ENCODE results near the gene BHLHE23.

BHLHE23 gene

GRCh38 chr20:62969939-62970306, 36.8 kb downstream of the BHLHE23 start:
- Histone ChIP-seq H3K9ac (ENCODE audit: low read length) (no peak overlapping the region), H3K4me1 (ENCODE audit: low read length) (no peaks in the 10 kb centered on the region), H3K27ac (ENCODE audit: low read length) (no peak overlapping the region), H3K4me2 (ENCODE audit: low read depth, low read length) (no peak overlapping the region), H3K9me3 (replicated peaks; ENCODE audit: insufficient read depth, low read length) (no peaks in the 10 kb centered on the region), H2AFZ (ENCODE audit: low read length) (no peak overlapping the region), H3K36me3 (replicated peaks; ENCODE audit: insufficient read depth, low read length) (no peaks in the 10 kb centered on the region), H4K20me1 (ENCODE audit: insufficient read depth, low read length) (no peaks in the 10 kb centered on the region), H3K4me3 (ENCODE audit: low read length) (no peak overlapping the region), H3K9me2 (replicated peaks; ENCODE audit: insufficient read depth, low read length) (no peaks in the 10 kb centered on the region), H3K27me3 (replicated peaks; ENCODE audit: insufficient read depth, low read length) (peaks cover 84% of the 10 kb centered on the region), H3F3A (ENCODE audit: insufficient read depth, low read length) (no peaks in the 10 kb centered on the region), H3K79me2 (ENCODE audit: low read length) (no peaks in the 10 kb centered on the region)
- TF ChIP-seq EZH2 (optimal IDR thresholded peaks at IDR 0.05; ENCODE audit: low read depth, low read length) (no peak), EZH2phosphoT487 (IDR thresholded peaks at IDR 0.05; ENCODE audit: low read length) (no peak), CTCF (IDR thresholded peaks at IDR 0.05; ENCODE audit: low read length) (no peak)
- DNase-seq: no peak

- peaks cover 84% of the 10 kb centered on the region for H3K27me3 ChIP-seq (replicated peaks; ENCODE audit: insufficient read depth, low read length)
- H3K36me3 ChIP-seq (replicated peaks; ENCODE audit: insufficient read depth, low read length): no peaks in the 10 kb centered on the region
- H4K20me1 ChIP-seq (ENCODE audit: insufficient read depth, low read length): no peaks in the 10 kb centered on the region
Measured at GRCh38 chr20:62969179-62969760, 37.5 kb downstream of the BHLHE23 start.

GRCh38 chr20:62968378-62969178, 38.2 kb downstream of the BHLHE23 start:
- H3K27ac ChIP-seq (ENCODE audit: low read length): no peak overlapping the region
- DNase-seq: no peak
- H3K4me2 ChIP-seq (ENCODE audit: low read depth, low read length): no peak overlapping the region
- H3K79me2 ChIP-seq (ENCODE audit: low read length): no peaks in the 10 kb centered on the region
- no peak overlapping the region for H3K9ac ChIP-seq (ENCODE audit: low read length)
- H3K9me2 ChIP-seq (replicated peaks; ENCODE audit: insufficient read depth, low read length): no peaks in the 10 kb centered on the region
- H3K9me3 ChIP-seq (replicated peaks; ENCODE audit: insufficient read depth, low read length): no peaks in the 10 kb centered on the region
- H2AFZ ChIP-seq (ENCODE audit: low read length): no peak overlapping the region
- no peak for TF ChIP-seq EZH2 (optimal IDR thresholded peaks at IDR 0.05; ENCODE audit: low read depth, low read length)
- no peak for TF ChIP-seq CTCF (IDR thresholded peaks at IDR 0.05; ENCODE audit: low read length)
- no peak for TF ChIP-seq EZH2phosphoT487 (IDR thresholded peaks at IDR 0.05; ENCODE audit: low read length)
- no peaks in the 10 kb centered on the region for H3K4me1 ChIP-seq (ENCODE audit: low read length)
- H3K4me3 ChIP-seq (ENCODE audit: low read length): no peak overlapping the region
- H4K20me1 ChIP-seq (ENCODE audit: insufficient read depth, low read length): no peaks in the 10 kb centered on the region
- no peaks in the 10 kb centered on the region for H3K36me3 ChIP-seq (replicated peaks; ENCODE audit: insufficient read depth, low read length)
- H3K27me3 ChIP-seq (replicated peaks; ENCODE audit: insufficient read depth, low read length): peaks cover 84% of the 10 kb centered on the region
- H3F3A ChIP-seq (ENCODE audit: insufficient read depth, low read length): no peaks in the 10 kb centered on the region

More at GRCh38 chr20:62969179-62969760, 37.5 kb downstream of the BHLHE23 start:
- Histone ChIP-seq H3K9ac (ENCODE audit: low read length) (no peak overlapping the region), H3F3A (ENCODE audit: insufficient read depth, low read length) (no peaks in the 10 kb centered on the region), H3K4me3 (ENCODE audit: low read length) (no peak overlapping the region), H3K27ac (ENCODE audit: low read length) (no peak overlapping the region), H3K4me2 (ENCODE audit: low read depth, low read length) (no peak overlapping the region), H2AFZ (ENCODE audit: low read length) (no peak overlapping the region), H3K9me3 (replicated peaks; ENCODE audit: insufficient read depth, low read length) (no peaks in the 10 kb centered on the region), H3K9me2 (replicated peaks; ENCODE audit: insufficient read depth, low read length) (no peaks in the 10 kb centered on the region), H3K79me2 (ENCODE audit: low read length) (no peaks in the 10 kb centered on the region), H3K4me1 (ENCODE audit: low read length) (no peaks in the 10 kb centered on the region)
- DNase-seq: no peak
- no peak for TF ChIP-seq EZH2phosphoT487 (IDR thresholded peaks at IDR 0.05; ENCODE audit: low read length)

Data from MM.1S (cell line).